Heart left ventricle (tissue), 13 donors: ENCODE data around the gene UBE2D3.

Experiments
- CTCF ChIP-seq, 12 donors: fragments of 200-600 bp; sonication (generic) in 4 of 12; IDR thresholded peaks; one replicate each; pipeline versions ENCODE4 v1.5.0 to v1.8.0; 2018 to 2022; ENCODE audit warnings: antibody characterized with exemption in 12 of 12, mild to moderate bottlenecking in 5 of 12
- POLR2A ChIP-seq, 2 donors: fragments of 450-650 bp; IDR thresholded peaks; one replicate each; pipeline ENCODE4 v1.6.1; 2017; ENCODE audit warnings: antibody characterized with exemption in 2 of 2, mild to moderate bottlenecking in 2 of 2, moderate library complexity in 2 of 2
- donor health status: ischemic (EF 13 %, LVEDD 7.1; RV severe dilation, severe dysfunction).
- donor health status: DM: no; HTN: yes; CAD: no.
- donor health status: DM: no; HTN: no; CAD: no.
- donor health status: ischemic (EF 25% LVEDD 6.9; RV normal size, moderate dysfunction).
- donor health status: ischemic (EF 25% LVEDD 5.7; RV mildly dilated, moderate dysfunction).
- donor health status: ischemic (EF 35%, LVEDD 5.7; RV mildly dilated, moderate dysfunction).
- donor health status: nonischemic (EF 11% LVEDD 7.7; RV severe dilation, severe dysfunction).
- donor health status: DM: yes; HTN: yes; CAD: no.
- donor health status: PGD.
- donor health status: ischemic (EF 29% LVEDD 5.4; RV normal size, mild dysfunction).
- donor health status: nonischemic (EF 23%, LVEDD 6.1; RV moderate dilation, normal function).

GRCh38 chr4:102843273-102843672 lies 15.9 kb upstream of the UBE2D3 start:
- TF ChIP-seq CTCF (IDR thresholded peaks at IDR 0.05), result no peak
- TF ChIP-seq POLR2A (IDR thresholded peaks at IDR 0.05), result no peak
